Measurements from ENCODE around the gene PSME3IP1. TPM values are rescaled to one million over a fixed set of nuclear protein-coding genes. Genes with fewer than 3 reads are reported as not detected.
A peak's percentile ranks its signal among the peaks of the same experiment; 100 is the strongest.
"Not testable (repeated sequence)": the region's sequence is repeated elsewhere in the genome, so short reads cannot be mapped to it uniquely, and the experiment has no call there.

PSME3IP1 gene
- total RNA-seq, 4 donors from 2014 or later, result 55.7 to 308 (median 109) TPM

DNA sequence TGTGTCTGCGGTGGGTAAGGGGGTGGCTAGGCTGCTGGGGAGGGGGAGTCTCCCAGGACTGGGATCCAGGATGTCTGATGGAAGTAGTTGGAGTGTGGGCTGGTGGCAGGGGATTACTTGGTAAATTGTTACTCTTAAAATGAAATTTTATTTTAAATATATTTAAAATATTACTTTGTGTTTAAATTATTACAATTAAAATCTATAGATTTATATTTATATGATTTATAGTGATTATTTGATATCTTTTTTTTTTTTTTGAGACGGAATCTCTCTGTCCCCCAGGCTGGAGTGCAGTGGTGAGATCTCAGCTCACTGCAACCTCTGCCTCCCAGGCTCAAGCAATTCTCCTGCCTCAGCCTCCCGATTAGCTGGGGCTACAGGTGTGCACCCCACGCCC lies 74.9 kb downstream of the PSME3IP1 start:
- Histone ChIP-seq H3K9me3 (no peaks in the 10 kb centered on the region), H3K4me3 (no peak overlapping the region), H3K27ac (no peak overlapping the region), H3K36me3 (peaks cover 0 to 10% (median 0%) of the 10 kb centered on the region in 3 donors), H3K27me3 (no peaks in the 10 kb centered on the region), H3K4me1 (peaks cover 0 to 10% (median 0%) of the 10 kb centered on the region in 4 donors)
- DNase-seq, result no peak
- TF ChIP-seq POLR2A (IDR thresholded peaks at IDR 0.05), result no peak
- TF ChIP-seq, protein P1, sequence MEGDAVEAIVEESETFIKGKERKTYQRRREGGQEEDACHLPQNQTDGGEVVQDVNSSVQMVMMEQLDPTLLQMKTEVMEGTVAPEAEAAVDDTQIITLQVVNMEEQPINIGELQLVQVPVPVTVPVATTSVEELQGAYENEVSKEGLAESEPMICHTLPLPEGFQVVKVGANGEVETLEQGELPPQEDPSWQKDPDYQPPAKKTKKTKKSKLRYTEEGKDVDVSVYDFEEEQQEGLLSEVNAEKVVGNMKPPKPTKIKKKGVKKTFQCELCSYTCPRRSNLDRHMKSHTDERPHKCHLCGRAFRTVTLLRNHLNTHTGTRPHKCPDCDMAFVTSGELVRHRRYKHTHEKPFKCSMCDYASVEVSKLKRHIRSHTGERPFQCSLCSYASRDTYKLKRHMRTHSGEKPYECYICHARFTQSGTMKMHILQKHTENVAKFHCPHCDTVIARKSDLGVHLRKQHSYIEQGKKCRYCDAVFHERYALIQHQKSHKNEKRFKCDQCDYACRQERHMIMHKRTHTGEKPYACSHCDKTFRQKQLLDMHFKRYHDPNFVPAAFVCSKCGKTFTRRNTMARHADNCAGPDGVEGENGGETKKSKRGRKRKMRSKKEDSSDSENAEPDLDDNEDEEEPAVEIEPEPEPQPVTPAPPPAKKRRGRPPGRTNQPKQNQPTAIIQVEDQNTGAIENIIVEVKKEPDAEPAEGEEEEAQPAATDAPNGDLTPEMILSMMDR (IDR thresholded peaks at IDR 0.05), result no peak

DNA sequence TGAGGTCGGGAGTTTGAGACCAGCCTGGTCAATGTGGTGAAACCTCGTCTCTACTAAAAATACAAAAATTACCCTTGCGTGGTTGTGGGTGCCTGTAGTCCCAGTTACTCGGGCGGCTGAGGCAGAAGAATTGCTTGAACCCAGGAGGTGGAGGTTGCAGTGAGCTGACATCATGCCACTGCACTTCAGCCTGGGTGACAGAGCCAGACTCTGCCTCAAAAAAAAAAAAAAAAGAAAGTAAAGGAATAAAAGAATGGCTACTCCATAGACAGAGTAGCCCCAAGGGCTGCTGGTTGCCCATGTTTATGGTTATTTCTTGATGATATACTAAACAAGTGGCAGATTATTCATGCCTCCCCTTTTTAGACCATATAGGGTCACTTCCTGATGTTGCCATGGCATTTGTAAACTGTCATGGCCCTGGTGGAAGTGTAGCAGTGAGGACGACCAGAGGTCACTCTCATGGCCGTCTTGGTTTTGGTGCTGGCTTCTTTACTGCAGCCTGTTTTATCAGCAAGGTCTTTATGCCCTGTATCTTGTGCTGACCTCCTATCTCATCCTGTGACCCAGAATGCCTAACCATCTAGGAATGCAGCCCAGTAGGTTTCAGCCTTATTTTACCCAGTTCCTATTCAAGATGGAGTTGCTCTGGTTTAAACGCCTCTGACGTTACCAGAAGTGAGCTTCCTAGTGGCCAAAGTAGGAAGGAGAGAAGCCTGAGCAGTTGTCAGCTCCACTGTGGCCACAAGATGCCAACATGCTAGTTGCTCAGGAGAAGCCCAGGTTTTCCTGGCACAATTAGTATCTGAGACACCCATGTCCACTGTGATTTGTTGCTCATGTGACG lies 76.4 kb downstream of the PSME3IP1 start:
- TF ChIP-seq, protein P1 (IDR thresholded peaks at IDR 0.05), result peak in 1 of 6 experiments; percentile 13
- H3K4me3 ChIP-seq, H3K9me3 ChIP-seq, DNase-seq, H3K4me1 ChIP-seq, H3K27ac ChIP-seq, H3K36me3 ChIP-seq, H3K27me3 ChIP-seq: not testable (repeated sequence)

DNA sequence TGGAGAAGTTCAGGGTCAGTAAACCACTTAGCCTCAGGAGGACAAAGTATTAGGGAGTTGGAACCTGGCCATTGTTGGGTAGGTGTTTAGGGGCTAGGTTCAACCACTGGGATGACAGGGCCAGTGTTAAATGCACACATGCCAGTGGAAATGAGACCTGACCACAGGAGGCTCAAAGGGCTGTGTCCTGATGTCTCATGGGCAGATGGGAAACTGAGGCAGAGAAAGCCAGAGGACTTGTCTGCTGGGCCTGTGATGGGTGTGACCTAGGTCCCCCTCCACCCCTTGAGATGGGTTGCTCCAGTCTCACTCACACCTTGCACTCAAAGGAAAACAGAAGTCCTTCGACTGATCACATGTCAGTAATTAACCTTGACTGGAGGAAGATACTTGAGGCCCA lies 77.4 kb downstream of the PSME3IP1 start:
- Histone ChIP-seq H3K27me3 (no peaks in the 10 kb centered on the region), H3K36me3 (peaks cover 0 to 4% (median 0%) of the 10 kb centered on the region in 3 donors), H3K9me3 (no peaks in the 10 kb centered on the region), H3K4me3 (no peak overlapping the region), H3K4me1 (peaks cover 0 to 4% (median 0%) of the 10 kb centered on the region in 4 donors), H3K27ac (no peak overlapping the region)
- DNase-seq, result no peak
- TF ChIP-seq, protein P1 (IDR thresholded peaks at IDR 0.05), result no peak
- no peak for TF ChIP-seq POLR2A (IDR thresholded peaks at IDR 0.05)

- H3K36me3 ChIP-seq, result no peaks in the 10 kb centered on the region
- H3K9me3 ChIP-seq, result no peaks in the 10 kb centered on the region
- H3K27me3 ChIP-seq, result no peaks in the 10 kb centered on the region
- H3K27ac ChIP-seq, result no peak overlapping the region
- DNase-seq, result no peak
- H3K4me3 ChIP-seq, result no peak overlapping the region
- H3K4me1 ChIP-seq, result peaks cover 0 to 4% (median 0%) of the 10 kb centered on the region in 4 donors
- TF ChIP-seq, protein P1 (IDR thresholded peaks at IDR 0.05), result no peak
- no peak for TF ChIP-seq POLR2A (IDR thresholded peaks at IDR 0.05)
Observed at GRCh38 chr16:57107321-57107922, 78.4 kb downstream of the PSME3IP1 start.

GRCh38 chr16:57106767-57107166 lies 79.1 kb downstream of the PSME3IP1 start:
- Histone ChIP-seq H3K9me3 (no peaks in the 10 kb centered on the region), H3K27ac (no peak overlapping the region), H3K36me3 (no peaks in the 10 kb centered on the region), H3K27me3 (no peaks in the 10 kb centered on the region), H3K4me3 (no peak overlapping the region), H3K4me1 (peaks cover 0 to 4% (median 0%) of the 10 kb centered on the region in 4 donors)
- DNase-seq, result no peak
- TF ChIP-seq POLR2A (IDR thresholded peaks at IDR 0.05), result no peak
- TF ChIP-seq, protein P1 (IDR thresholded peaks at IDR 0.05), result no peak
